Nephron progenitor cell (in vitro differentiated cells): ENCODE measurements around the gene PCDHB3.
A peak's percentile ranks its signal among the peaks of the same experiment; 100 is the strongest.

Source experiments
- DNase-seq: peaks from one replicate; pipeline ENCODE4 v3.0.0; 2021
- H3K27ac Mint-ChIP-seq: 2 replicates; pipeline ENCODE4 v1.8.0; 2021; ENCODE audit warnings: mild to moderate bottlenecking, moderate library complexity, mixed read lengths
- H3K27me3 Mint-ChIP-seq: 2 replicates; pipeline ENCODE4 v1.8.0; 2021; ENCODE audit warnings: mild to moderate bottlenecking, low read depth, mixed read lengths; ENCODE audit not compliant: poor library complexity
- H3K36me3 Mint-ChIP-seq: 2 replicates; pipeline ENCODE4 v1.8.0; 2021; ENCODE audit warnings: low read depth, mixed read lengths
- H3K4me1 Mint-ChIP-seq: 2 replicates; pipeline ENCODE4 v1.8.0; 2021; ENCODE audit warnings: mixed read lengths
- H3K4me3 Mint-ChIP-seq: 2 replicates; pipeline ENCODE4 v1.8.0; 2021; ENCODE audit warnings: mild to moderate bottlenecking, moderate library complexity, mixed read lengths
- H3K9me3 Mint-ChIP-seq: 2 replicates; pipeline ENCODE4 v1.8.0; 2021; ENCODE audit warnings: mild to moderate bottlenecking, moderate library complexity, mixed read lengths
- CTCF ChIP-seq: fragments of 200-600 bp; sonication (generic); IDR thresholded peaks from 2 replicates; pipeline ENCODE4 v1.5.0; 2021; ENCODE audit warnings: antibody characterized with exemption

Gene PCDHB3

DNA sequence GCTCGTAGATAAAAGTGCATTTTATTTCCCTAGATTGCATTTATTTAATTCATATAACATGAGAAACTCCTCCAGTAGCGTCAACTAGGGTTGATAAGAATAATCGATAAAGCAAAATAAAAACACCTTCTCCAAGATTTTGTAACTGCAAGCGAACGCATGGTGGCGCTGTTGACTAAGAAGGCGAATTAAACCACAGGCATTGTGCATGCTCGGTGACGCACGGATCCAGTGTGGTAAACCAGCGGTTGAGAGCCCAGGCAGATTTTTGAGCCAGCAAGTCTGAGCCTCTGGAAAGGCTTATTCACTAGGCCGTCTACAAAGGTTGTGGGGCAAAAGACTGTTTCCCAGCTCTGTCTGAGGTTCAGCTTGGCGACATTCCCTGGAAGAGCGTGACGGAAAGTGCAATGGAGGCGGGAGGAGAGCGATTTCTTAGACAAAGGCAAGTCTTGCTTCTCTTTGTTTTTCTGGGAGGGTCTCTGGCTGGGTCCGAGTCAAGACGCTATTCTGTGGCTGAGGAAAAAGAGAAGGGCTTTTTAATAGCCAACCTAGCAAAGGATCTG, at the start of gene PCDHB3:
Gene PCDHB3, plus strand, starts transcription at position 231 of the 563 bp plus-strand sequence. Its CDS starts 177 bp downstream, at position 408.
- H3K36me3 Mint-ChIP-seq, result peaks cover 90% of the 10 kb centered on the region
- TF ChIP-seq CTCF, result no peak
- peaks cover under 1% of the 10 kb centered on the region for H3K27me3 Mint-ChIP-seq
- peaks cover 89% of the 10 kb centered on the region for H3K9me3 Mint-ChIP-seq
- DNase-seq, result no peak
- H3K4me3 Mint-ChIP-seq, result no peak within 1 kb of the TSS
- H3K27ac Mint-ChIP-seq, result no peak within 1 kb of the TSS
- peaks cover 2% of the 10 kb centered on the region for H3K4me1 Mint-ChIP-seq

DNA sequence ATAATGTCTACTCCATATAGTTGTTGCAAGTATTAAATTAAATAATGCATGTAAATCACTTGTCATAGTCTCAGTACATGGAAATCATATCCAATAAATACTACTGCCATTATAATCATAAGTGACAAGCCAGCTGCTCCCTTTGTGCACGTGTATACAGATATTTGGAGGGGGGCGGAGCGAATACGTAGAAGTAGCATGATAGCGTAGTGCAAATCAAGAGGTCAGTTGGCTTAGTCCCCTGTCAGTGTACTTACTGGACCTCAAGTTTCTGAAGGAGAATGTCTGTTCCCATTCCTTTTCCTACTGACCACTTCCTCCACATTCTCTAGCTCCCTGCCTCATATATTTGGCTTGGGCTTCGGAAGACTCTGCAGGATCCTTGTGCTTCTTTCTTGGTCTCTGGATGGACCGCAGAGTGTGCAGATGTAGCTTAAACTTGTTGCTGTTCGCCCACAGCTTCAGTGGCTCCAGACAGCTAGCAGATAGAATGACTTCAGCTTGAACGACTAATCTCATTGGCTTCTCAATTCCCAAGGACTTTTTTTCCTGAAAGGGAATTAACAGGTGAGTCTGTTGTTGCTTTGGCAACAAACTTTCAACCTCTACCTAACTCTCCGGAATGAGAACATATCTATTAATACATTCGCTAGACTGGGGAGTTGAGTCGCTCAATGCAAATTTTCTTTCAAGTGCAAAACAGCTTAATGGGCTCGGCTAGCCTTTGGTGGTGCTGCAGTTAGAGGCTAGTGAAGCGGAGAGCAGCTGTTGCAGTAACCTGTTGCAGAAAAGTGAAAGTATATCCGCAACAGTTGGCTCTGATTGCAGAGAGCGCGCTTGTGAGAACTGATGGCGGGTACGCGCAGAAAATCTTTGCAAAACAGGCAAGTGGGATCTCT, 49.4 kb upstream of the PCDHB3 start, which contains the start of gene PCDHB1:
Gene PCDHB1, plus strand, starts transcription at position 753 of the 899 bp plus-strand sequence. Its CDS starts 97 bp downstream, at position 850.
- Mint-ChIP-seq H3K36me3 (no peaks in the 10 kb centered on the region), H3K27ac (no peak within 1 kb of the TSS), H3K4me1 (peaks cover 13% of the 10 kb centered on the region), H3K27me3 (peaks cover 58% of the 10 kb centered on the region), H3K9me3 (peaks cover 6% of the 10 kb centered on the region), H3K4me3 (peak within 1 kb of the TSS; percentile 90)
- peak; percentile 16 for DNase-seq
- TF ChIP-seq CTCF, result no peak

DNA sequence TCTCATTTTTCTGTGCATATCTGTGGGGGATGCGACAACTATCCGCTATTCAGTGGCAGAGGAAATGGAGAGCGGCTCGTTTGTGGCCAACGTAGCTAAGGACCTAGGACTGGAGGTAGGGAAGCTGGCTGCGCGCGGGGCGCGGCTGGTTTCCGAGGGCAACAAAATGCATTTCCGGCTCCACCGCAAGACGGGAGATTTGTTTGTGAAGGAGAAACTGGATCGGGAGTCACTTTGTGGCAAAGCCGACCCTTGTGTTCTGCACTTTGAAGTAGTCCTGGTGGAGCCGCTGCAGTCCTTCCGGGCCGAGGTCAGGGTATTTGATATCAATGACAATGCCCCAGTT, 48.8 kb upstream of the PCDHB3 start:
- H3K27me3 Mint-ChIP-seq, result peaks cover 58% of the 10 kb centered on the region
- peaks cover 6% of the 10 kb centered on the region for H3K9me3 Mint-ChIP-seq
- peak overlapping the region; percentile 90 for H3K4me3 Mint-ChIP-seq
- H3K4me1 Mint-ChIP-seq, result peaks cover 13% of the 10 kb centered on the region
- H3K36me3 Mint-ChIP-seq, result no peaks in the 10 kb centered on the region
- H3K27ac Mint-ChIP-seq, result no peak overlapping the region
- no peak for TF ChIP-seq CTCF
- DNase-seq, result peak; percentile 24

GRCh38 chr5:141077826-141078225, 22.4 kb upstream of the PCDHB3 start:
- DNase-seq, result no peak
- Mint-ChIP-seq H3K27me3 (no peaks in the 10 kb centered on the region), H3K27ac (no peak overlapping the region), H3K9me3 (peaks cover 17% of the 10 kb centered on the region), H3K36me3 (no peaks in the 10 kb centered on the region), H3K4me1 (no peaks in the 10 kb centered on the region), H3K4me3 (no peak overlapping the region)
- TF ChIP-seq CTCF, result no peak

- Mint-ChIP-seq H3K27ac (no peak overlapping the region), H3K9me3 (peaks cover 28% of the 10 kb centered on the region), H3K4me1 (no peaks in the 10 kb centered on the region), H3K4me3 (no peak overlapping the region), H3K27me3 (peaks cover 9% of the 10 kb centered on the region), H3K36me3 (peaks cover 10% of the 10 kb centered on the region)
- DNase-seq, result no peak
- no peak for TF ChIP-seq CTCF
Observed at GRCh38 chr5:141082228-141082627, 18.0 kb upstream of the PCDHB3 start.
